ENCODE data around the gene NEFH. TPM values are rescaled to one million over a fixed set of nuclear protein-coding genes. Genes with fewer than 3 reads are reported as not detected.

The NEFH gene
- total RNA-seq, 1 experiment from 2014 or later, result 5.7 TPM

- no peaks in the 10 kb centered on the region for H3K4me1 Mint-ChIP-seq
- Histone ChIP-seq H2AK5ac (ENCODE audit: insufficient read length, low read length) (no peak overlapping the region), H3K4me2 (ENCODE audit: insufficient read depth, insufficient read length, low read length) (no peak overlapping the region), H2BK20ac (ENCODE audit: low read depth, low read length, poor library complexity, severe bottlenecking) (no peak overlapping the region), H3K56ac (ENCODE audit: insufficient read length, low read depth, low read length) (no peak overlapping the region), H3T11ph (ENCODE audit: low read length) (no peak overlapping the region), H3K14ac (ENCODE audit: insufficient read depth, low read length) (no peak overlapping the region), H3K27me3 (ENCODE audit: insufficient read depth, low read length) (no peaks in the 10 kb centered on the region), H4K20me1 (ENCODE audit: control insufficient read depth, insufficient read depth, insufficient read length) (no peaks in the 10 kb centered on the region), H2BK12ac (ENCODE audit: insufficient read length, low read depth, low read length) (no peak overlapping the region), H2AFZ (ENCODE audit: low read length) (no peak overlapping the region), H3K79me1 (ENCODE audit: insufficient read depth, low read depth, low read length, poor library complexity, severe bottlenecking) (no peaks in the 10 kb centered on the region), H3K23me2 (ENCODE audit: insufficient read length, low read depth, low read length, poor library complexity, severe bottlenecking) (no peaks in the 10 kb centered on the region), H2BK15ac (ENCODE audit: low read depth, low read length) (no peak overlapping the region), H3K18ac (ENCODE audit: insufficient read length, low read depth, low read length) (no peak overlapping the region), H3K23ac (ENCODE audit: insufficient read length, low read depth, low read length) (no peak overlapping the region), H2BK120ac (ENCODE audit: low read depth, low read length, poor library complexity, severe bottlenecking) (no peak overlapping the region), H3K9me3 (ENCODE audit: control insufficient read depth, low read depth, low read length) (no peaks in the 10 kb centered on the region), H4K91ac (ENCODE audit: insufficient read length, low read depth, low read length) (no peak overlapping the region), H2BK5ac (ENCODE audit: insufficient read length, low read length) (no peak overlapping the region), H3K27ac (ENCODE audit: insufficient read length, low read depth, low read length) (no peak overlapping the region), H3K4me1 (ENCODE audit: insufficient read depth, low read length) (no peaks in the 10 kb centered on the region), H3K9ac (ENCODE audit: extremely low read depth, insufficient read length, low read length) (no peak overlapping the region), H4K8ac (replicated peaks; ENCODE audit: insufficient read length, low read depth, low read length) (no peak overlapping the region), H4K5ac (ENCODE audit: insufficient read length, low read depth, low read length) (no peak overlapping the region), H3K79me2 (ENCODE audit: insufficient read depth, low read length) (no peaks in the 10 kb centered on the region), H3K4ac (ENCODE audit: low read depth, low read length) (no peak overlapping the region)
- H3K4me3 Mint-ChIP-seq, result no peak overlapping the region
- DNase-seq, result no peak
- no peaks in the 10 kb centered on the region for H3K9me3 Mint-ChIP-seq
- no peak for TF ChIP-seq CTCF (conservative IDR thresholded peaks at IDR 0.05)
- WGBS (ENCODE audit: extremely low coverage, insufficient read length, low lambda C conversion rate), result no CpG with 5 or more reads among the region's 7 CpGs
- H3K36me3 Mint-ChIP-seq (ENCODE audit: insufficient read depth in 1 of 3, low read depth in 3 of 3), result peaks cover 36 to 87% (median 85%) of the 10 kb centered on the region in 3 experiments; a peak in 6 of 7 replicates
- peak overlapping the region in 1 of 3 experiments; percentile 36; a peak in 1 of 7 replicates for H3K27ac Mint-ChIP-seq
- no peaks in the 10 kb centered on the region for H3K27me3 Mint-ChIP-seq (ENCODE audit: low read depth)
Observed at GRCh38 chr22:29521526-29521925, 41.5 kb downstream of the NEFH start.
